ENCODE results near the gene TENM3.
"Not testable (repeated sequence)": the region's sequence is repeated elsewhere in the genome, so short reads cannot be mapped to it uniquely, and the experiment has no call there.

The TENM3 gene

GRCh38 chr4:182344968-182345367 is 101.8 kb downstream of the TENM3 start:
- no peak for DNase-seq

DNA sequence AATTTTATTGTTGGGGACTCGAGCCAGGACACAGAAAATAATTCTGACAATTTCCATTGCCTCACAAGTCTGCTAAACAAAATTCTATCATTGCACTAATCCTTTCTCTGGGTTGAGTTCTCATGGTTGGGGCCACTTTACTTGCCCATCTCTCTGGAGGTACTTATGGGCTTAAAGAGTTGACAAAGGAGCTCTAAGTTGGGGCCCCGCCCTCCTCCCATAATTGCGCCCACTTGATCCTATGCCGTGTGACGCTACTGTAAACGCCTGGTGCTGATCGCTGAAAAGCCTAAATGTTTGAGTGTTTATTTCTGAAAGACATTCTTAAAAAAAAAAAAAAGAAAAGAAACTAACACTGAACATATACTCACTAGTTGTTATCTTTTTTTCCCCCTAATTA is 103.0 kb downstream of the TENM3 start:
- no peak for DNase-seq

DNA sequence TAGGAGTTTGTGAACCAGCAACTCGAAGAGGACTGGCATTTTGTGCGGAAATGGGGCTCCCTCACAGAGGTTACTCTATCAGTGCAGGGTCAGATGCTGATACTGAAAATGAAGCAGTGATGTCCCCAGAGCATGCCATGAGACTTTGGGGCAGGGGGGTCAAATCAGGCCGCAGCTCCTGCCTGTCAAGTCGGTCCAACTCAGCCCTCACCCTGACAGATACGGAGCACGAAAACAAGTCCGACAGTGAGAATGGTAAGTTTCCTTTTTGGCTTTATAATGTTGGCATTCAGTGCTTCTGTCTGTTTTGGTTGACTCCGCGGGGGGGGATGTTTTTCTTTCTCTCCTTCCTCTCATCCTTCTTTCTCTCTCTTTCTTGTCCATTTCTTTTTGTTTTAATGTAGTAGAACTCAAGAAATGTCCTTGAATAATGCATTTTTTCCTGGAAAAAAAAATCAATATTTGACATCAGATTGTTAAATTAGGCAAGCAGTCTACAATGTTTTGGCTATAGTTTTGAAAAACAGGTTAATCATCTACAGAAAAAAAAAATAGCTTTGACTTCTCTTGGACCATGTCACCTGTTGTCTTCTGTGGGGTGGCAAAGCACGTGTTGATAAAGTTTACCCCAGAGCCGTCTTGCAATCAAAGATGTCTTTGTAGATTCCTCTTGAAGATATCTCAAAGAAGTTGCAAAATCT is 103.6 kb downstream of the TENM3 start:
- DNase-seq, result no peak

GRCh38 chr4:182348779-182349326 is 105.7 kb downstream of the TENM3 start:
- DNase-seq, result no peak

GRCh38 chr4:182350041-182350440 is 106.8 kb downstream of the TENM3 start:
- no peak for DNase-seq

DNA sequence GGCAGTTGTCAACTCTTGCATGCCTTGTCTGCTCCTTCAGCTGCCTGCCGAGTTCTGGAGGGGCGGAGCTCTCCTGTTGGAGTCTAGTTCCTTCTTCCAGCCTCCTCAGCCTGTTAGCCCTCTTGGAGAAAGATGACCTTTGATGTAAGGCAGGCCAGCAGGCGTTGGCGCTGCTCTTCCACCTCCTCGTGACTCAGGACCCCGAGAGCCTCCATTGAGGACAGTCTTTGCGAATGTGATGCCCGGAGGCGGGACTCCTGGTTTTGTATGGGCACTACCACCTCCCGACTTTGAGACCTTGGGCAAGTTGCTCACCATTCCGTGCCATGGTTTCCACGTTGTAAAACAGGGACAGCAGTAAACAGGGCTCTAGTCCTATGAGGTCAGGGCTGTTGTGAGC is 108.3 kb downstream of the TENM3 start:
- no peak for DNase-seq

DNA sequence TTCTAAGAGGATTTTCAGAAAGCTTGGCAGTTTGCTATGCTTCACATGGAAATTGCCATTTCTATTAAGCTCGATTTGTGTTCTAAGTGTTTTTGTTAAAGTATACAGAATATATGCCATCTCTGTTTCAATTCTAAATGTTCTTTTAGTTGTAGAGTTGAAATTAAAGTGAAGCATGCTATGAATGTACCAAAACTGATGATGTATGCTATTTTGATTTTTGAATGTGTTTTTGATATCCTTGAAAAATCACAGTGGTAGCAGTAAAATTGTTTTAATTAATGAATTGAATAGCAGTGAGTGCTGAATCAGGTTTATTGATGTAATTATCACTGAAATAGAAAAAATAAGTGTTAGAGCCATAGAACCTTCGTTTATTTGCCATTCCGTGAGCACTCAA is 110.9 kb downstream of the TENM3 start:
- no peak for DNase-seq

GRCh38 chr4:182354867-182355266 is 111.7 kb downstream of the TENM3 start:
- no peak for DNase-seq

DNA sequence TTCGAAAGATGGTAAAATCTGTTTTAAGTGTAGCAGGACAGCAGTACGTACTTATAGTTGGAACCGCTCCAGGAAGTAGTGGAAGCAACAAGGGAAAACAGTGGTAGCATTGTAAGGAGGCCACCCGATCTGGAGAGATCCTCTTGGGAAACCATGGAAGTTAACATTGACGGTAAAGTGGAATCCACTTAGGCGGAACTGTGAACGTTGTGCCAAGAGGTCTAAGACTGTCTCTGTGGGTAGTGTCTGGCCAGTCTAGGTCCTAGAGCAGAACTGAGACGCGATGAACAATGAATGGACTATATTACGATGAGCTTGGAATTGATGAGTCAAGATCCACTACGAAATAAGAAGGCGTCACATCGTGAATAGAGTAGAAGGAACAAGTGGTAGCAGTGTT is 124.0 kb downstream of the TENM3 start:
- DNase-seq, result no peak

DNA sequence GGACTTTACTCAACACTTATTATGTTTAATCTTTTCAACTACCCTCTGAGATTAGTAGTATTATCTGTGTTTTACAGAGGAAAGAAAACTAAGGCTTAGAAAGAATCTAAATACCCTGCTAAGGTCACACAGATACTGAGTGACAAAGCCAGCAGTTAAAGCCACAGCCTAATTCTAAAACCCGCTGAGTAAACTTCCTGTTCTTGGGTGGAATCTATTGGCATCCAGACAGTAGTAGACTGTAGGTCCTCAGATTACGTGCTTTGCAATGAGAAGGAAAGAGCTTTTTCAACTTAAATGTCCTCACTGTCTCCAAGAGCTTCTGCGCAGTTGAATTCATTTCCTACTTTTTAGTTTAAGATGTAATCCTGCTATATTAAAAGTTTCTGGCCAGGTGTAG is 126.0 kb downstream of the TENM3 start:
- no peak for DNase-seq

DNA sequence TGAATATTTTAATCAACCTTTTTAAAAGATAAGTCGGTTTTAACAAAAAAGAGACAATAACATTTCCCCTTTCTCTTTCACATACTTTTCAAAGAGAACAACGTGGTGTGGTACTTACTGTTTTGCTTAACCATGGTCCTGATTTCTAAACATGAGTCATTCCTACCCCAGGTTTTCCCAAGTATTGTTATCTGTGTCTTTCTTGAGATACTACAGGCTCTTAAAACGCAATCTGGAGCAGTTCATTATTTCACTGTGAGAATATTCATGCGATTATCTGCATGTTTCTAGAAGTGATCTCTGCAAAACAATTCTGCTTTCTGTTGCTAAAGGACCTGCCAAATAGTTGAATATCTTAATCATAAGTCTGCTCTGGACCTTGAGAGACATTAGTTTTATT is 127.3 kb downstream of the TENM3 start:
- no peak for DNase-seq

DNA sequence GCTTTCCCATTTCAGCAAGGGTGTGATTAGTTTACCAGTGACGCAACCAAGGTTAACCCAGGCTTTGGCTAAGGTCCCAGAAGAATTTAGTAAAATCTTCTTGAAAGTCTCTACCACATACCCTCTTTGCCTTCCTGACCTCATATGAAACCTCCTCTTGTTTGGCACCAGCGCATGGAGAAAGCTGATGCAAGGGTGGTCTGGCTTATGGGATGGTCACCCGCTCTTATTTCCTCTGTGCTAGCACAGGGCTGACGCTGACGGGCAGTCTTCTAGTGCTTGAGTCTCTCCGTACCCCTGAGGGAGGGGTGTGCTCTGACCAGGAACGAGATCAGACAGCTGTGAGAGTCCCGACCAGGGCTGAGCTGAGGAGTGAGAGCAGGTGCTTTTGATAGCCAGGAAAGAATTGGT is 137.6 kb downstream of the TENM3 start:
- DNase-seq, result no peak

GRCh38 chr4:182382941-182383340 is 139.7 kb downstream of the TENM3 start:
- DNase-seq, result no peak

DNA sequence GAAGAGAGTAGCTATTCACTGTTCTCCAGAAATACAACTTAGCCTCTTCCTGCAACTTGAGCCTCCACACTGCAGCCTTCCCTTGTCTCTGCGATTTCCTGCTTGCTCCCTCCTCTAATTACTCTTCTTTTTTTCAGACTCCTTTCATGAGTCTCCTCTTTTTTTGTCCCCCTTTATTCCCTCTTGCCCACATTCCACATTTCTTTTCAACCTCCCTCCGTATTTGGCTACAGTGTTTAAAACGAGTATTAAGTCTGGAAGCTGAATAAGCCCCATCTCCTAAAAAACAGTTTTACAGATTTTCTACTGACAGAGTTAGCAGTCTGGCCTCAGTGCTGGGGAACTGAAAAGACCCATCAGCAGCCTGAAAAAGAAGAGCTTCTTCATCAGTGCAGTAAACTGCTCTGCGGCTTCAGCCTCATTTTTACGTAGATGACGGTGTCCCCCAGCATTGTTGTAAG is 141.5 kb downstream of the TENM3 start:
- no peak for DNase-seq

- no peak for DNase-seq
Observed at GRCh38 chr4:182385897-182386296, 142.7 kb downstream of the TENM3 start.

DNA sequence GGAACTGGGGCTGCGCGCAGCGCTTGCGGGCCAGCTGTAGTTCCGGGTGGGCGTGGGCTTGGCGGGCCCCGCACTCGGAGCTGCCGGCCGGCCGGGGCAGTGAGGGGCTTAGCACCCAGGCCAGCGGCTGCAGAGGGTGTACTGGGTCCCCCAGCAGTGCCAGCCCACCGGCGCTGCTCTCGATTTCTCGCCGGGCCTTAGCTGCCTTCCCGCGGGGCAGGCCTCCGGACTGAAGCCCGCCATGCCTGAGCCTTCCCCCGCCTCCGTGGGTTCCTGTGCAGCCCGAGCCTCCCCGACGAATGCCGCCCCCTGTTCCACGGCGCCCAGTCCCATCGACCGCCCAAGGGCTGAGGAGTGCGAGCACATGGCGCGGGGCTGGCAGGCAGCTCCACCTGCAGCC is 143.4 kb downstream of the TENM3 start:
- not testable (repeated sequence) for DNase-seq

DNA sequence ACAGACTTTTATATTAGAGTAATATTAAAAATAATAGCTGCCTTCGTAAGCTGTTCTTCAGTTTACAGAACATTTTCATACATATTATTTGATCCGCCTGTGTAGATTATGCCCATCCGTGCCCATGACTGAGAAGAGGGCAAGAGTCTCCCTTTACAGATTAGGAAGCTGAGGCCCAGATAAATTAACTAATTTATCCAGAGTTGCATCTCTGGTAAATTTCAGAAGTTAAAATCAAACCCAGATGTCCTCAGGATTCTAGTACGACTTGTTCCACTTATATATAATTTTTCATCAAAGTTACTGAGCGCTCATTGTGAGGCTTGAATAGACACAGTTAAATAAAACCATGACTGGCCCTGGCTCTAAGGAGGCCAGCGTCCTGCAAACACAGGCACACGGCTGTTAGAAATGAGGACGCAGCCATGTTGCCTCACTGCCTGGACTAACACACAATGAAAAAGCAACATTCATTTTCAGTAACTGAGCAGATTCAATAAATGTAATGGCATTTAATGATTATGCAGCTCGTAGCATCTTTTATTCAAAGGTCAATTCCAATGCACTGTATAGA is 148.0 kb downstream of the TENM3 start:
- no peak for DNase-seq

- DNase-seq, result no peak
Observed at GRCh38 chr4:182394181-182394580, 151.0 kb downstream of the TENM3 start.

DNA sequence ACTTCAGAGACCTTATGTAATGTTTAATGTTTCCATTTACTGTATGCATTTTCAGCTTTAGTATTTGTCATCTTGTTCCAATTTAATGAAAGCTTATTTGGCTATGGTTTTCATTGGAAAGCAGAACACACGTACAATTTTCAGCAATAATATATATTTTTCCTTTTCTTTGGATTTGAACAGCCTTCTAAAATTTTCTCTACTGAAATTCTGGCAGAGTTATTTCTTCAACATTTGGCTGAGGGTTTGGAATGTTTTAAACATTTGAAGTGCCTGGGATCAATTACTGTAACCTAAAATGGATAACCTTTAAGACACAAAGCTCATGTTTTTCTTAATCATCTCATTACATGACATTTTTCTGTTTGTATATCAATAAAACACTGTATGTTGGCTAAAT is 156.9 kb downstream of the TENM3 start:
- DNase-seq, result no peak

- DNase-seq, result no peak
Observed at GRCh38 chr4:182400790-182401189, 157.6 kb downstream of the TENM3 start.

DNA sequence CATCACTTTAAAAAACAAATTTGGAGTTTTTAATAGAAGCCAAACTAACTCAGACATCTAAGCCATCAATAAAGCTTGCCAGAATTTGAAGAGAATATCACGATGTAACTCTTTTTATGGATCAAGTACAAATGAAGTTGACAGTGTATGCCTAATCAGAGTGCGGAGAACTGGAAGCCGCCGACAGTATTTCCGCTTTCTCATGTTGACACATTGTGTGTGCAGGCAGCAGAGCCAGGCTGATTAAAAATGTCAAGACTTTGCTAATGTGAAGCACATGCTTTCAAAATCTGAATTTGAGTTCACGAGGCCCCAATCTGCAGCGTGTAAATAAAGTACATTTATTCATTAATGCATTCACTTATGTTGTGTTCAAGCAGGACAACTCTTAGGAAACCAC is 161.2 kb downstream of the TENM3 start:
- no peak for DNase-seq

DNA sequence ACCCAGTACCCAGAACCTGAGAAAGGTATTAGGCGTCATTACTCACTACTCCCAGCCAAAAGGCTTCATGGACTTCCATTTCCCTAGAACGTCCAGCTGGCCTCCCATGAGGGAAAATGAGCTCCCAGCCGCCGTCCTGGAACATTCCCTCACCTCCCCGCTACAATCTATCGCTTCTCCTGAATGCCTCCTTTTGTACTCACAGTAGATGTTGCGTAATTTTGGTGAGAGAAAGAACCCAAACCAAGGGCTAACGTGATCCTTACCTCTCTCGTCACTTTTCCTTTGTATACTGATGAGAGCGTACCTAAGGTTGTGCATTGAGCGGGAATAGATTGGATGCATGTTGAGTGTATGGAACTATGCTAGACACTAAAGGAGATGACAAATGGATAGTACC is 161.9 kb downstream of the TENM3 start:
- DNase-seq, result no peak

DNA sequence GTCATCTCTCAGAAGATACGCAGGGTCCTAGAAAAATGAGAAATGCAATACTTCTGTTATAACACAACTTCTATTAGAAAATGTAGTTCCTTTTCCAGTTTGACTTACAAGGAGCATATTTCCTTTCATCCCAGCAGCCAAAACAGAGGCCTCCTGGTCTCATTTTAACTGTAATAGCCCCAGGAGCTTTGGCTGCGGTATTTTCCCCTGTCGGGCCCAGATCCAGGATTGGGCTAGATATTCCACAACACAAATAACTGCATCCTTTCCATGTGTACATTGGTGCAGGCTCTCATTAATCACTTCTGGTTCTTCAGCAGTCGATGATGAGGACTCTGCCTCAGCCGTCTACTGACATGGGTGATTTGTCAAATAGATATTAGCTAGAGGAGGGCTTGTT is 166.1 kb downstream of the TENM3 start:
- DNase-seq, result no peak

DNA sequence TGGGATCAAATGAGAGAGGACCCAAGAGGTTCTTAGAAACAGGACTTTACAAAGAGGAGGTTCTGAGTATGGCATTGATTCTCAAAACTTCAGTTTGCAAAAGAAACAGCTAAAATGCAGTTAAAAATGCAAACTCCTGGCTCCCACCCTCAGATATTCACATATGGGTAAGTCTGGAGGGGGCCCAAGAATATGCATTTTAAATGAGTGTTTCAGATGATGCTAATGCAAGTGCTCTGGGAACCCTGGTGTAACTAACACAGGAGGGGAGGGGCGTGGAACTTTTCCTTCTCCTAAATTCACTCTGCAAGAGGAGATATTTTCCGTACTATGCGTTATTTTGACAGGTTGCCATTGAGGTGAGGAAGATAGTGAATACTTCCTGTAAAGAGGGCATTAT is 168.2 kb downstream of the TENM3 start:
- DNase-seq, result no peak

GRCh38 chr4:182413550-182413949 is 170.3 kb downstream of the TENM3 start:
- DNase-seq, result no peak
